Measurements from ENCODE around the gene PPP1CC. TPM values are rescaled to one million over a fixed set of nuclear protein-coding genes. Genes with fewer than 3 reads are reported as not detected.

PPP1CC gene
- total and polyA plus RNA-seq, 3 donors from 2014 or later = 143 to 323 (median 160) TPM

- H3K4me3 ChIP-seq = no peak overlapping the region
- H3K36me3 ChIP-seq (ENCODE audit: low read depth, missing control alignments) = no peaks in the 10 kb centered on the region
- intact Hi-C loops (cut with DNase I; ENCODE audit: low total_unique reads) = no loop called here
- no peak for DNase-seq
- 69 to 93% methylated on average over 1 of the region's 1 CpG for WGBS, 2 donors
- no peaks in the 10 kb centered on the region for H3K4me1 ChIP-seq
- TF ChIP-seq POLR2A (IDR thresholded peaks at IDR 0.05) = no peak
- TF ChIP-seq, protein P1, sequence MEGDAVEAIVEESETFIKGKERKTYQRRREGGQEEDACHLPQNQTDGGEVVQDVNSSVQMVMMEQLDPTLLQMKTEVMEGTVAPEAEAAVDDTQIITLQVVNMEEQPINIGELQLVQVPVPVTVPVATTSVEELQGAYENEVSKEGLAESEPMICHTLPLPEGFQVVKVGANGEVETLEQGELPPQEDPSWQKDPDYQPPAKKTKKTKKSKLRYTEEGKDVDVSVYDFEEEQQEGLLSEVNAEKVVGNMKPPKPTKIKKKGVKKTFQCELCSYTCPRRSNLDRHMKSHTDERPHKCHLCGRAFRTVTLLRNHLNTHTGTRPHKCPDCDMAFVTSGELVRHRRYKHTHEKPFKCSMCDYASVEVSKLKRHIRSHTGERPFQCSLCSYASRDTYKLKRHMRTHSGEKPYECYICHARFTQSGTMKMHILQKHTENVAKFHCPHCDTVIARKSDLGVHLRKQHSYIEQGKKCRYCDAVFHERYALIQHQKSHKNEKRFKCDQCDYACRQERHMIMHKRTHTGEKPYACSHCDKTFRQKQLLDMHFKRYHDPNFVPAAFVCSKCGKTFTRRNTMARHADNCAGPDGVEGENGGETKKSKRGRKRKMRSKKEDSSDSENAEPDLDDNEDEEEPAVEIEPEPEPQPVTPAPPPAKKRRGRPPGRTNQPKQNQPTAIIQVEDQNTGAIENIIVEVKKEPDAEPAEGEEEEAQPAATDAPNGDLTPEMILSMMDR (IDR thresholded peaks at IDR 0.05) = no peak
- no peaks in the 10 kb centered on the region for H3K9me3 ChIP-seq
- no peaks in the 10 kb centered on the region for H3K27me3 ChIP-seq
- H3K27ac ChIP-seq = no peak overlapping the region
These were observed 62.7 kb downstream of the PPP1CC start for GRCh38 chr12:110680032-110680431.

DNA sequence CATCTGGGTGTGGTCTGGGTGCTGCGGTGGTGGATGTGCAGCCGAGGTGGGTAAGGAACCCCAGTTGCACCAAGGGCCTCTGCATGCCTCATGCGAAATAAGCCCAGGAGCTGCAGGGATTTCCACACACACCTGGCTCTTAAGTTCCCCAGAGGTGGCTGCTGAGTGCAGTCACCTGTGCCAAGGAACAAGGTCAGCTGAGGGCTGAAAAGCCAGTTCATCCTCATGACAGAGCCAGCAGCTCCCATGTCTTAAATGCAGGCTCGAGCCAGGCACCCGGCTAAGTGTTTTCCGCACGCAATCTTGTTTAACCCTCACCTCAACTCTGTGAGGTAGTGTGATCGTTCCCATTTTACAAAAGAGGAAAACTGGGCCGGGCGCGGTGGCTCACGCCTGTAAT, 63.5 kb downstream of the PPP1CC start:
- Histone ChIP-seq H3K36me3 (ENCODE audit: low read depth, missing control alignments) (no peaks in the 10 kb centered on the region), H3K4me3 (no peak overlapping the region), H3K27ac (no peak overlapping the region), H3K4me1 (no peaks in the 10 kb centered on the region), H3K27me3 (no peaks in the 10 kb centered on the region), H3K9me3 (no peaks in the 10 kb centered on the region)
- no peak for DNase-seq
- intact Hi-C loops (cut with DNase I; ENCODE audit: low total_unique reads) = no loop called here
- TF ChIP-seq POLR2A (IDR thresholded peaks at IDR 0.05) = no peak
- TF ChIP-seq, protein P1 (IDR thresholded peaks at IDR 0.05) = no peak
- WGBS, 2 donors = 95 to 96% methylated on average over 9 to 12 of the region's 12 CpGs

GRCh38 chr12:110677982-110678381, 64.7 kb downstream of the PPP1CC start:
- H3K36me3 ChIP-seq (ENCODE audit: low read depth, missing control alignments) = no peaks in the 10 kb centered on the region
- DNase-seq = no peak
- no peak for TF ChIP-seq POLR2A (IDR thresholded peaks at IDR 0.05)
- TF ChIP-seq, protein P1 (IDR thresholded peaks at IDR 0.05) = no peak
- no peaks in the 10 kb centered on the region for H3K27me3 ChIP-seq
- intact Hi-C loops (cut with DNase I; ENCODE audit: low total_unique reads) = no loop called here
- whole genome bisulfite sequencing, 2 donors = 87 to 92% methylated on average over 4 of the region's 4 CpGs
- H3K4me1 ChIP-seq = no peaks in the 10 kb centered on the region
- H3K27ac ChIP-seq = no peak overlapping the region
- H3K9me3 ChIP-seq = no peaks in the 10 kb centered on the region
- no peak overlapping the region for H3K4me3 ChIP-seq

DNA sequence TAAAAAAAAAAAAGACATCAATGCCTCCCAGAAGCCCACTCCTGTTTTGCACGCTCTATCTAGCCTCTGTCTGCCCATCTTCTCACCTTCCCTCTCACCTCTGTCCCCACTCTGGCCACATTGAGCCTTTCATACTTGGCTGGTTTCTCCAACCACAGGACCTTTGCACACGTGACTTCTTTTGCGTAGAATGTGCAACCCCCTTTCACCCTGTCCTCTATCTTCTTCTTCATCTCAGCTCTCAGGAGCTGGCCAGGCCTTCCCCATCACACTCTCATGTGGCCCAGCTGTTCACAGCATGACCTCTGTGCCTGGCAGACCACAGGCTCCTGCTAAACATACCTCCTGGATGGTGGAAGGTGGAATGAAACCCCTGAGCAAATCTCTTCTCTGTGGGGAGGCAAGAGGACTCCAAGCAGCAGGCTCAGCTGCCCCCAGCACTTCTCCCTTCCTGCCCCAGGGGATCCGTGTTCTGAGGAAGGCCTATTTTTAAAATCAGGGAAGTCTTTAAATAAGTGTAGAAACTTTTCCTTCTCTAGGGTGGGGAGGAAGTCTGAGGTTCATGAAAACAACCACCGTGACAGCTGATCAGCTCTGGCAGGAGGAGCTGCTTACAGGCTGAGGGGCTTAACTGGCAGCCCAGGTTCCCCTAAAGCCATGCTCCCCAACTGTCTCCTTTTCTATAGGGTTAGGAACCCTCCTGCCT, 65.3 kb downstream of the PPP1CC start:
- DNase-seq = no peak
- Histone ChIP-seq H3K27me3 (no peaks in the 10 kb centered on the region), H3K4me3 (no peak overlapping the region), H3K4me1 (no peaks in the 10 kb centered on the region), H3K9me3 (no peaks in the 10 kb centered on the region), H3K27ac (no peak overlapping the region), H3K36me3 (ENCODE audit: low read depth, missing control alignments) (no peaks in the 10 kb centered on the region)
- intact Hi-C loops (cut with DNase I; ENCODE audit: low total_unique reads) = no loop called here
- TF ChIP-seq POLR2A (IDR thresholded peaks at IDR 0.05) = no peak
- TF ChIP-seq, protein P1 (IDR thresholded peaks at IDR 0.05) = no peak
- 71 to 79% methylated on average over 5 of the region's 5 CpGs for WGBS, 2 donors

DNA sequence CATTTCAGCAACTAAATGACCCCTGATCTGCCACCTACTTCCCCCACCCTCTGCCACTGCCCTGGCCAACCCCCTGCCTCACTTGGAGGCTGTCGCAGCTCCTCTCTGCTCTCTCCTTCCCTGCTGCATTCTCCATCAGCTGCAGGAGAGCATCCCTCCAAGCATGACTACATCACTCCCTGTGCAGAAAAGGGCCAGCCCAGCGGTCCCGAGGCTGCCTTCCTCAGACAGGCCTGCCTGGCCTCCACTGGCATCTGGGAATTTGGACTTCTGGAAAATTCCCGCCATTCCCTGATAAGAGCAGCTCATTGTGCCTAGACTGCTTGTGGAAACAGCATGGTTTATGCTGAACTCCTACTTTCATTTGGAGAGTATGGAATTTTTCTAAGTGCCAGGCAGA, 66.5 kb downstream of the PPP1CC start:
- 82 to 88% methylated on average over 3 to 4 of the region's 4 CpGs for WGBS, 2 donors

More for the DNA sequence above, 66.5 kb downstream of the PPP1CC start:
- H3K36me3 ChIP-seq (ENCODE audit: low read depth, missing control alignments) = no peaks in the 10 kb centered on the region
- TF ChIP-seq, protein P1 (IDR thresholded peaks at IDR 0.05) = no peak
- TF ChIP-seq POLR2A (IDR thresholded peaks at IDR 0.05) = no peak
- DNase-seq = no peak
- H3K27ac ChIP-seq = no peak overlapping the region
- H3K27me3 ChIP-seq = no peaks in the 10 kb centered on the region
- H3K4me1 ChIP-seq = no peaks in the 10 kb centered on the region
- no peak overlapping the region for H3K4me3 ChIP-seq
- H3K9me3 ChIP-seq = no peaks in the 10 kb centered on the region
- intact Hi-C loops (cut with DNase I; ENCODE audit: low total_unique reads) = no loop called here

Measured in testis (tissue), 3 donors.